ENCODE results near the gene ADCY3. TPM values are rescaled to one million over a fixed set of nuclear protein-coding genes. Genes with fewer than 3 reads are reported as not detected.
A peak's percentile ranks its signal among the peaks of the same experiment; 100 is the strongest.

Gene ADCY3
- total RNA-seq, 1 donor from 2014 or later = 140 TPM

DNA sequence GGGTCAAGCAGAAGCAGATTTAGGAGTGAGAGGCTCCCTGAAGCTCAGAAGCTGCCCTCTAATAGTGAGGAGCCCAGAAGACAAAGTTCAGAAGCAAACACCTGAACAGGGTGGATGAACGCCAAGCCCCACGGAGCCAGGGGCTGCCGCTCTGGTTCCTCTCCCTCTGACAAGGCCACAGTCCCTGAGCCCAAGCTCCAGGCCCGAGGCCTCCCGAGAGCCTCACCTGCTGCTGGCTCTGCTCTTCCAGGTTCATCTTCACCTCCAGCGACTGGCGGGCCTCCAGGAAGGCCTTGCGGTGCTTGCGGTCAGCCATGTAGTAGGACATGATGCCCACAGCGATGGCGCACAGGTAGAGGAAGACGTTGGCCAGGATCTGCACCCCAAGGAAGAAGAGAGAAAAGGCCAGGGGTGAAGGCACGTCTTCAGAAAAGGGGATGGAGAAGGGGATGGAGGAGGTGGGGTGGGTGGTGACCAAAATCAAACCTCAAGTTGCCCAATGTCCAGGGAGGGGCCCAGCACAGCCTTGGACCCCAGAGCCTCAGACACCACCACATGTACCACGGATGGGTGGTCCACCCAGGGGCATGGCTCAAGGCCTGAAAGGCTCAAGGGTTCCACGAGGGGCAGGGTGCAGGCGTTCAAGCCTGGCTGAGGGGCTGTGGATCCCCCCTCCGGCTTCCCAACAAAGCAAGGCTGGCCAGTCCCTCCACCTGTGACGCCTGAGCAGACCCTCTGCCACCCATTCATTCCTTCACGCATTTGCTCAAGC lies 47.5 kb downstream of the ADCY3 start:
- Histone ChIP-seq H3K9me3 (no peaks in the 10 kb centered on the region), H3K27me3 (no peaks in the 10 kb centered on the region), H3K36me3 (no peaks in the 10 kb centered on the region), H3K4me3 (no peak overlapping the region), H3K4me1 (no peaks in the 10 kb centered on the region), H3K27ac (peak overlapping the region in 1 of 2 donors; percentile 79)
- intact Hi-C loops (cut with DNase I) = no loop called here
- TF ChIP-seq, protein P1, sequence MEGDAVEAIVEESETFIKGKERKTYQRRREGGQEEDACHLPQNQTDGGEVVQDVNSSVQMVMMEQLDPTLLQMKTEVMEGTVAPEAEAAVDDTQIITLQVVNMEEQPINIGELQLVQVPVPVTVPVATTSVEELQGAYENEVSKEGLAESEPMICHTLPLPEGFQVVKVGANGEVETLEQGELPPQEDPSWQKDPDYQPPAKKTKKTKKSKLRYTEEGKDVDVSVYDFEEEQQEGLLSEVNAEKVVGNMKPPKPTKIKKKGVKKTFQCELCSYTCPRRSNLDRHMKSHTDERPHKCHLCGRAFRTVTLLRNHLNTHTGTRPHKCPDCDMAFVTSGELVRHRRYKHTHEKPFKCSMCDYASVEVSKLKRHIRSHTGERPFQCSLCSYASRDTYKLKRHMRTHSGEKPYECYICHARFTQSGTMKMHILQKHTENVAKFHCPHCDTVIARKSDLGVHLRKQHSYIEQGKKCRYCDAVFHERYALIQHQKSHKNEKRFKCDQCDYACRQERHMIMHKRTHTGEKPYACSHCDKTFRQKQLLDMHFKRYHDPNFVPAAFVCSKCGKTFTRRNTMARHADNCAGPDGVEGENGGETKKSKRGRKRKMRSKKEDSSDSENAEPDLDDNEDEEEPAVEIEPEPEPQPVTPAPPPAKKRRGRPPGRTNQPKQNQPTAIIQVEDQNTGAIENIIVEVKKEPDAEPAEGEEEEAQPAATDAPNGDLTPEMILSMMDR (IDR thresholded peaks at IDR 0.05) = no peak
- no peak for DNase-seq (ENCODE audit: low spot score in 2 of 2)

DNA sequence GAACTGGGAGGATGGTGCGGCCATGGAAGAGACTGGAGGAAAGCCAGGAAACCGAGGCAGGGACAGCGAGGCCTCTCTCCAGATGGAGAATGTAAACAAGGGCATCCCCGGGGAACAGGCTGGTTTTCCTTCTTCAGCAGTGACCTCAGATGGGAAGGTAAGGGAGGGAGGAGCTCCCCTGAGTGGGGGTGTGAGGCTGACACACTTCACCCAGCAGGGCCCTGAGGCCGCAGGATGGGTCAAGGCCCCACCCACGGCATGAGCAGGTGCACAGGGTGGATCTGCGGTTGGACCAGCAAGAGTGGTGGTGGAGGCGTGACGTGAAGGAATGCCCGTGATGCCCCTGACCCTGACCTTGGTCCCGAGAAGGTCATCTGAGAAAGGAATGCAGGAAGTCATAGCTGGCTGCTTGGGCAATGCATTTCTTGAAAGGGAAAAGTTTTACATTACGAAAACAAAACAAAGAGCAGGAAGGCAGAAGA lies 48.1 kb downstream of the ADCY3 start:
- DNase-seq (ENCODE audit: low spot score in 2 of 2) = no peak
- TF ChIP-seq, protein P1 (IDR thresholded peaks at IDR 0.05) = no peak
- H3K27ac ChIP-seq = peak overlapping the region in 1 of 2 donors; percentile 33
- no peaks in the 10 kb centered on the region for H3K27me3 ChIP-seq
- intact Hi-C loops (cut with DNase I) = no loop called here
- no peaks in the 10 kb centered on the region for H3K4me1 ChIP-seq
- H3K9me3 ChIP-seq = no peaks in the 10 kb centered on the region
- no peaks in the 10 kb centered on the region for H3K36me3 ChIP-seq
- no peak overlapping the region for H3K4me3 ChIP-seq

- Histone ChIP-seq H3K27me3 (no peaks in the 10 kb centered on the region), H3K4me3 (no peak overlapping the region), H3K9me3 (no peaks in the 10 kb centered on the region), H3K36me3 (no peaks in the 10 kb centered on the region), H3K27ac (no peak overlapping the region), H3K4me1 (no peaks in the 10 kb centered on the region)
- DNase-seq (ENCODE audit: low spot score in 2 of 2) = no peak
- TF ChIP-seq, protein P1 (IDR thresholded peaks at IDR 0.05) = no peak
- intact Hi-C loops (cut with DNase I) = no loop called here
These were observed 48.9 kb downstream of the ADCY3 start for GRCh38 chr2:24870891-24871705.

DNA sequence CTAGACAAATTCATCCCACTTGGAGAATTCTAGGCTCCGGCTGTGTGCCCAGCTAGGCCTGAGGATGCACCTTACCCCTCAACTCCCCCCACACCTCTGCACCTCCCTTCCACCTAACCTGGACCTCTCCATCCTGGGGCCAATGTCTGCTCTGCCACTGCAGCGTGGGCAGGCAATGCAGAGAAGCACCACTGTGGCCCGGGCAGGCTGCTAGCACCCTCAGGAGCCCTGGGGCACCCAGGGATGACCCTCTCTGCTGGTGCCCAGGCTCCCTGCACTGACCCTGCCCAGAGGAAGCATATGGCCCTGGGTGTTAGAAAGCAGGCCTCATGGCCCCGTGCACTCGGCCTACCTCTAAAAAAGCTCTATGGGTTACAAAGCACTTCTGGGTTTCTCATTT lies 49.6 kb downstream of the ADCY3 start:
- H3K36me3 ChIP-seq = no peaks in the 10 kb centered on the region
- H3K4me1 ChIP-seq = no peaks in the 10 kb centered on the region
- TF ChIP-seq, protein P1 (IDR thresholded peaks at IDR 0.05) = no peak

GRCh38 chr2:24866946-24867345 lies 53.1 kb downstream of the ADCY3 start:
- H3K27ac ChIP-seq = no peak overlapping the region
- intact Hi-C loops (cut with DNase I) = no loop called here
- H3K4me1 ChIP-seq = no peaks in the 10 kb centered on the region
- H3K36me3 ChIP-seq = no peaks in the 10 kb centered on the region
- H3K9me3 ChIP-seq = no peaks in the 10 kb centered on the region
- TF ChIP-seq, protein P1 (IDR thresholded peaks at IDR 0.05) = no peak
- H3K27me3 ChIP-seq = no peaks in the 10 kb centered on the region
- no peak overlapping the region for H3K4me3 ChIP-seq
- no peak for DNase-seq (ENCODE audit: low spot score in 2 of 2)

More for the DNA sequence above, 49.6 kb downstream of the ADCY3 start:
- no peaks in the 10 kb centered on the region for H3K9me3 ChIP-seq
- H3K4me3 ChIP-seq = no peak overlapping the region
- no peak overlapping the region for H3K27ac ChIP-seq
- H3K27me3 ChIP-seq = no peaks in the 10 kb centered on the region
- DNase-seq (ENCODE audit: low spot score in 2 of 2) = no peak
- intact Hi-C loops (cut with DNase I) = no loop called here
